ENCODE results near the gene NFX1.
"Not testable (repeated sequence)": the region's sequence is repeated elsewhere in the genome, so short reads cannot be mapped to it uniquely, and the experiment has no call there.

DNA sequence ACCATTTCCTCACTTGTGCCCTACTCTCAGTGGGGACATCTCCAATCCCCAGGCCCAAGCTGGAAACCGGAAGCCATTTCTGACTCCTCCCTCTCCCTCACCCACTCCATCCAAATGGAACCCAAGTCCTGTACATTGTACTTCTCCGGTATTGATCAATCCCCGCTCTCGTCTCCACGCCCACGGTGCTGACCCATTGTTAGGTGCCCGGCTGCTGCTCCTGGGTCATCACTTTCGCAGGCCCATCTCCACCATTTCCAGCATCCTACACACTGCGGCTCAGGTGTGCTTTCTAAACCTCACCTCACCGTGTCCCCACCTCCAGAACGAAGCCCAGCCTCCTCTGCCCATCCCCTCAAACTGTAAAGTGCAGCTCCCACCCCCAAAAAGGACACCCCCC lies 93.1 kb downstream of the NFX1 start:
- TF ChIP-seq, protein P1, sequence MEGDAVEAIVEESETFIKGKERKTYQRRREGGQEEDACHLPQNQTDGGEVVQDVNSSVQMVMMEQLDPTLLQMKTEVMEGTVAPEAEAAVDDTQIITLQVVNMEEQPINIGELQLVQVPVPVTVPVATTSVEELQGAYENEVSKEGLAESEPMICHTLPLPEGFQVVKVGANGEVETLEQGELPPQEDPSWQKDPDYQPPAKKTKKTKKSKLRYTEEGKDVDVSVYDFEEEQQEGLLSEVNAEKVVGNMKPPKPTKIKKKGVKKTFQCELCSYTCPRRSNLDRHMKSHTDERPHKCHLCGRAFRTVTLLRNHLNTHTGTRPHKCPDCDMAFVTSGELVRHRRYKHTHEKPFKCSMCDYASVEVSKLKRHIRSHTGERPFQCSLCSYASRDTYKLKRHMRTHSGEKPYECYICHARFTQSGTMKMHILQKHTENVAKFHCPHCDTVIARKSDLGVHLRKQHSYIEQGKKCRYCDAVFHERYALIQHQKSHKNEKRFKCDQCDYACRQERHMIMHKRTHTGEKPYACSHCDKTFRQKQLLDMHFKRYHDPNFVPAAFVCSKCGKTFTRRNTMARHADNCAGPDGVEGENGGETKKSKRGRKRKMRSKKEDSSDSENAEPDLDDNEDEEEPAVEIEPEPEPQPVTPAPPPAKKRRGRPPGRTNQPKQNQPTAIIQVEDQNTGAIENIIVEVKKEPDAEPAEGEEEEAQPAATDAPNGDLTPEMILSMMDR (IDR thresholded peaks at IDR 0.05): not testable (repeated sequence)
- TF ChIP-seq POLR2A (IDR thresholded peaks at IDR 0.05): not testable (repeated sequence)
